ENCODE results near the gene ACAD9. TPM values are rescaled to one million over a fixed set of nuclear protein-coding genes. Genes with fewer than 3 reads are reported as not detected.

The ACAD9 gene
- total and polyA plus RNA-seq, 2 of the 13 experiments (the other 11 are each of a cell fraction or from before 2014, with no cell fraction given), result 15.3 to 38.2 TPM

GRCh38 chr3:128879125-128879969 lies at the start of gene ACAD9 (continued):
- peak; percentile 52; the same call in 1 of the 2 replicates for TF ChIP-seq ZNF281 (CRISPR knock-in tag; IDR thresholded peaks at IDR 0.05; ENCODE audit: borderline replicate concordance)
- peak; percentile 89; the same call in 1 of the 2 replicates for TF ChIP-seq NKX3-1 (CRISPR knock-in tag; IDR thresholded peaks at IDR 0.05)
- no peak for TF ChIP-seq ZNF121 (CRISPR knock-in tag; IDR thresholded peaks at IDR 0.05)
- TF ChIP-seq AHDC1 (CRISPR knock-in tag; IDR thresholded peaks at IDR 0.05; ENCODE audit: borderline replicate concordance), result peak; percentile 63; the same call in 1 of the 2 replicates
- peak; percentile 55; the same call in 1 of the 2 replicates for TF ChIP-seq ZSCAN25 (CRISPR knock-in tag; IDR thresholded peaks at IDR 0.05)
- peak; percentile 70; the same call in 1 of the 2 replicates for TF ChIP-seq HCFC1 (IDR thresholded peaks at IDR 0.05; ENCODE audit: low read depth, low read length)
- TF ChIP-seq TFDP2 (CRISPR knock-in tag; IDR thresholded peaks at IDR 0.05), result peak; percentile 100
- TF ChIP-seq THRA (CRISPR knock-in tag; IDR thresholded peaks at IDR 0.05; ENCODE audit: borderline replicate concordance), result peak; percentile 81
- no peak for TF ChIP-seq HMGA1 (CRISPR knock-in tag; conservative IDR thresholded peaks at IDR 0.05)
- peak; percentile 99 for TF ChIP-seq RNF2 (conservative IDR thresholded peaks at IDR 0.05; ENCODE audit: low read depth)
- TF ChIP-seq MTA1 (CRISPR knock-in tag; IDR thresholded peaks at IDR 0.05; ENCODE audit: borderline replicate concordance), result peak; percentile 79; the same call in 1 of the 2 replicates
- TF ChIP-seq ZNF44 (CRISPR knock-in tag; IDR thresholded peaks at IDR 0.05), result peak; percentile 94; the same call in 1 of the 2 replicates

Data from HepG2 (cell line).